HepG2 (cell line): ENCODE data around the gene RASL12. TPM values are rescaled to one million over a fixed set of nuclear protein-coding genes. Genes with fewer than 3 reads are reported as not detected.
A peak's percentile ranks its signal among the peaks of the same experiment; 100 is the strongest.

Experiments
- ATM ChIP-seq: fragments of 450-650 bp; IDR thresholded peaks from 2 replicates; pipeline ENCODE4 v1.7.1; 2017; ENCODE audit warnings: mild to moderate bottlenecking, borderline replicate concordance
- FLYWCH1 ChIP-seq: sonication (generic); formaldehyde crosslinking; IDR thresholded peaks from 2 replicates; pipeline ENCODE4 v1.8.1; 2023; ENCODE audit warnings: mild to moderate bottlenecking, missing genetic modification reagents
- IKZF5 ChIP-seq: IDR thresholded peaks from 2 replicates; pipeline ENCODE4 v1.6.1; 2018; ENCODE audit warnings: missing genetic modification reagents, mild to moderate bottlenecking, missing compliant biosample characterization
- JARID2 ChIP-seq: sonication (generic); formaldehyde crosslinking; IDR thresholded peaks from 2 replicates; pipeline ENCODE4 v1.8.1; 2023; ENCODE audit warnings: missing genetic modification reagents, inconsistent platforms; ENCODE audit not compliant: insufficient replicate concordance
- KAT7 ChIP-seq: IDR thresholded peaks from 2 replicates; pipeline ENCODE4 v1.6.1; 2018; ENCODE audit warnings: borderline replicate concordance, missing compliant biosample characterization
- KAT8 ChIP-seq: IDR thresholded peaks from 2 replicates; pipeline ENCODE4 v1.6.1; 2016; ENCODE audit warnings: missing genetic modification reagents, missing compliant biosample characterization
- NBN ChIP-seq: fragments of 450-650 bp; conservative IDR thresholded peaks from 2 replicates; pipeline ENCODE4 v1.6.1; 2017
- POLR2A ChIP-seq, 2 experiments: IDR thresholded peaks; 2 replicates each; pipeline ENCODE4 v1.6.1; 2011; ENCODE audit warnings: low read depth in 2 of 2, low read length in 2 of 2, mild to moderate bottlenecking in 1 of 2, moderate library complexity in 1 of 2; ENCODE audit not compliant: insufficient read depth in 1 of 2
- REXO4 ChIP-seq: sonication (generic); formaldehyde crosslinking; IDR thresholded peaks from 2 replicates; pipeline ENCODE4 v1.8.0; 2022; ENCODE audit warnings: missing genetic modification reagents, mild to moderate bottlenecking, borderline replicate concordance
- SAFB2 ChIP-seq: sonication (generic); formaldehyde crosslinking; IDR thresholded peaks from 2 replicates; pipeline ENCODE4 v1.5.1; 2020; ENCODE audit warnings: missing genetic modification reagents, low read depth, mild to moderate bottlenecking, borderline replicate concordance
- SMAD9 ChIP-seq: sonication (generic); formaldehyde crosslinking; IDR thresholded peaks from 2 replicates; pipeline ENCODE4 v1.5.1; 2020; ENCODE audit warnings: mild to moderate bottlenecking, missing genetic modification reagents
- SMARCC2 ChIP-seq: fragments of 450-650 bp; IDR thresholded peaks from 2 replicates; pipeline ENCODE4 v1.6.1; 2017; ENCODE audit warnings: antibody characterized with exemption, mild to moderate bottlenecking
- TFE3 ChIP-seq: IDR thresholded peaks from 2 replicates; pipeline ENCODE4 v1.6.1; 2016
- ZBTB42 ChIP-seq: sonication (generic); formaldehyde crosslinking; IDR thresholded peaks from 2 replicates; pipeline ENCODE4 v1.5.0; 2020; ENCODE audit warnings: mild to moderate bottlenecking, missing genetic modification reagents
- ZNF230 ChIP-seq: sonication (generic); formaldehyde crosslinking; IDR thresholded peaks from 2 replicates; pipeline ENCODE4 v1.4.0; 2020; ENCODE audit warnings: mild to moderate bottlenecking, missing genetic modification reagents
- ZNF350 ChIP-seq: sonication (generic); formaldehyde crosslinking; IDR thresholded peaks from 2 replicates; pipeline ENCODE4 v1.4.0; 2020; ENCODE audit warnings: mild to moderate bottlenecking, low read depth, missing genetic modification reagents, borderline replicate concordance
- ZNF414 ChIP-seq: sonication (generic); formaldehyde crosslinking; IDR thresholded peaks from 2 replicates; pipeline ENCODE4 v1.5.0; 2020; ENCODE audit warnings: missing genetic modification reagents
- ZNF431 ChIP-seq: sonication (generic); formaldehyde crosslinking; IDR thresholded peaks from 2 replicates; pipeline ENCODE4 v1.9.0; 2022; ENCODE audit warnings: missing genetic modification reagents, low read depth, mild to moderate bottlenecking, borderline replicate concordance
- ZNF543 ChIP-seq: sonication (generic); formaldehyde crosslinking; IDR thresholded peaks from 2 replicates; pipeline ENCODE4 v1.4.0; 2020; ENCODE audit warnings: mild to moderate bottlenecking, missing genetic modification reagents
- ZNF709 ChIP-seq: sonication (generic); formaldehyde crosslinking; IDR thresholded peaks from 2 replicates; pipeline ENCODE4 v1.5.0; 2020; ENCODE audit warnings: mild to moderate bottlenecking, missing genetic modification reagents
- ZSCAN30 ChIP-seq: sonication (generic); formaldehyde crosslinking; IDR thresholded peaks from 2 replicates; pipeline ENCODE4 v1.5.0; 2020; ENCODE audit warnings: mild to moderate bottlenecking, missing genetic modification reagents
- ZXDC ChIP-seq: sonication (generic); formaldehyde crosslinking; IDR thresholded peaks from 2 replicates; pipeline ENCODE4 v1.5.0; 2020; ENCODE audit warnings: mild to moderate bottlenecking, missing genetic modification reagents
- polyA plus RNA-seq, 8 experiments: library from polyadenylated mRNA; depleted of rRNA in 3 of 8; stranded (reverse) in 7 of 8; unstranded in 1 of 8; fragments of >200 nt; fragmentation: Illumina TruSeq in 4 of 8; extraction: Trizol in 4 of 8; gene quantifications; 2 replicates each; pipeline versions ENCODE4 v1.2.1 to v1.2.3, GENCODE V29; 2011 to 2016; ENCODE audit warnings: low read depth in 4 of 8, missing spikeins in 1 of 8, mixed read lengths in 1 of 8; ENCODE audit not compliant: insufficient read depth in 1 of 8
- total RNA-seq, 5 experiments: library from RNA; depleted of rRNA; stranded (reverse); fragments of >200 nt; fragmentation: Illumina TruSeq; extraction: Trizol; gene quantifications; 2 replicates each; pipeline ENCODE4 v1.2.3, GENCODE V29; 2016; ENCODE audit warnings: low read depth in 1 of 5

Gene RASL12
- total and polyA plus RNA-seq, 2 of the 13 experiments (the other 11 are each of a cell fraction or from before 2014, with no cell fraction given) = 0.16 to 0.55 TPM

GRCh38 chr15:65028921-65029735 is 38.7 kb downstream of the RASL12 start, which contains the start of gene MTFMT (continued):
- TF ChIP-seq ZXDC (0 out of 2 replicates have a peak, but pooled peaks have one; percentile 57), KAT7 (peak; percentile 45; the same call in 1 of the 2 replicates), ZNF350 (0 out of 2 replicates have a peak, but pooled peaks have one; percentile 9), ATM (no peak), ZNF543 (CRISPR knock-in tag) (0 out of 2 replicates have a peak, but pooled peaks have one; percentile 60), JARID2 (no peak), ZBTB42 (CRISPR knock-in tag) (no peak), FLYWCH1 (no peak), ZSCAN30 (CRISPR knock-in tag) (peak; percentile 74; the same call in 1 of the 2 replicates), KAT8 (CRISPR knock-in tag) (no peak), SAFB2 (CRISPR knock-in tag) (no peak), IKZF5 (CRISPR knock-in tag) (peak; percentile 57; the same call in 1 of the 2 replicates), TFE3 (CRISPR knock-in tag) (0 out of 2 replicates have a peak, but pooled peaks have one; percentile 34), SMAD9 (CRISPR knock-in tag) (0 out of 2 replicates have a peak, but pooled peaks have one; percentile 7), ZNF431 (CRISPR knock-in tag) (no peak), ZNF709 (CRISPR knock-in tag) (no peak), NBN (no peak), POLR2A (IDR thresholded peaks at IDR 0.05; ENCODE audit: insufficient read depth in 1 of 2, low read depth in 2 of 2, low read length in 2 of 2) (peak; percentile 83 to 97), SMARCC2 (no peak), REXO4 (CRISPR knock-in tag) (no peak), ZNF414 (CRISPR knock-in tag) (0 out of 2 replicates have a peak, but pooled peaks have one; percentile 34), ZNF230 (CRISPR knock-in tag) (0 out of 2 replicates have a peak, but pooled peaks have one; percentile 47)
